ENCODE measurements around the gene RERE.
"Not testable (repeated sequence)": the region's sequence is repeated elsewhere in the genome, so short reads cannot be mapped to it uniquely, and the experiment has no call there.

RERE gene

DNA sequence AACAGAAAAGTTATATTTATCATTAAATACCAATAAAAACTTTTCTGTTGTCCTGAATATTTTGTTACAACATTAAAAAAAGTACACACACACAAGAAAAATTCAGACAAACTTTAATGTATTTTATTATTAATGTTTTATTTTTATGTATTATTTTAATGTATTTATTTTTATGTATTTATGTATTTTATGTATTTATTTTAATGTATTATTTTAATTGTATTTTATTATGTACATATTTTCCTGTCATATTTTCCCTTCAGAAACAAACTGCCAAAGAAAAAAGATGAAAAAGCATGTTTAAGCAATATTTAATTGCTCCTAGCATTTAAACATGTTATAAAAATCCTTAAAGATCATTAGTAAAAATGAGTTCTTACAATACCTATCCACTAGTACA lies 222.1 kb downstream of the RERE start:
- peaks cover 5% of the 10 kb centered on the region for H3K36me3 Mint-ChIP-seq
- H3K27ac Mint-ChIP-seq, result no peak overlapping the region
- H3K9me3 Mint-ChIP-seq (ENCODE audit: low read depth), result no peaks in the 10 kb centered on the region
- no peak overlapping the region for H3K4me3 Mint-ChIP-seq
- H3K27me3 Mint-ChIP-seq, result no peaks in the 10 kb centered on the region
- peaks cover 28% of the 10 kb centered on the region for H3K4me1 Mint-ChIP-seq (ENCODE audit: low read depth)

- H3K27ac Mint-ChIP-seq; H3K9me3 Mint-ChIP-seq (ENCODE audit: low read depth); H3K36me3 Mint-ChIP-seq; H3K27me3 Mint-ChIP-seq; H3K4me3 Mint-ChIP-seq: not testable (repeated sequence)
- peaks cover 30% of the 10 kb centered on the region for H3K4me1 Mint-ChIP-seq (ENCODE audit: low read depth)
Measured at GRCh38 chr1:8593292-8593691, 224.1 kb downstream of the RERE start.

- H3K4me1 Mint-ChIP-seq (ENCODE audit: low read depth), result peaks cover 39% of the 10 kb centered on the region
- H3K36me3 Mint-ChIP-seq, result peaks cover 10% of the 10 kb centered on the region
- H3K27ac Mint-ChIP-seq, result no peak overlapping the region
- no peak overlapping the region for H3K4me3 Mint-ChIP-seq
- no peaks in the 10 kb centered on the region for H3K9me3 Mint-ChIP-seq (ENCODE audit: low read depth)
- no peaks in the 10 kb centered on the region for H3K27me3 Mint-ChIP-seq
Measured at GRCh38 chr1:8591569-8591968, 225.9 kb downstream of the RERE start.

DNA sequence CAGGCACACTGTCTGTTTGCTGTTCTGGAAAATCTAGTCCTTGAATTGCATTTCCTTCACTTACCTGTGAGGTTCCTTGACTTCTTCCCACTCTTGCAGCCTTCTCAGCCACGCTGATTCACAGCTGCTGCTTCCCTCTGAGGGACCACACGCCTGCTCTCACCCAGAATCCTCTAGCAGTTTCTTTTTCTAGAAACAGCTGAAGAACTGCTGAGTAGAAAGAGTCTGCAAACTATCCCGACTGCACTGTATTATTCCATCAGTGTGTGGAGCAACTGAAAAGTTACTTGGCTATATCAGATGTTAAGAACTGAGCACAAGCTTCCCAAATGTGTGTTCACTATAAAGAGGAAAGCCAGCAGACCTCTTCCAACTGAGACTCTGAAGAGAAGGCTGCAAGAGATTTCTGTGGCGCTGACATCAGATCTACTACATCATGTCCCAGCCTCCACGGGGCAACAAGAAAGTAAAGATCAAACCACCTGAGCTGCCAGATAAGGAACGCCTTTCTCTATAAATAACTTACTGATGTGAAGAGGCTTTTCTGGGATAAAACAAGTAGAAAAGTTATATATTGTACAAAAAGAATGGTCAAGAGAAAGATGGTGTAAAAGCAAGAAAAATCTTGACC lies 226.6 kb downstream of the RERE start:
- Mint-ChIP-seq H3K27me3 (no peaks in the 10 kb centered on the region), H3K9me3 (ENCODE audit: low read depth) (no peaks in the 10 kb centered on the region), H3K36me3 (peaks cover 10% of the 10 kb centered on the region), H3K4me3 (no peak overlapping the region), H3K27ac (no peak overlapping the region), H3K4me1 (ENCODE audit: low read depth) (peaks cover 31% of the 10 kb centered on the region)

- Mint-ChIP-seq H3K27ac (peak overlapping the region; percentile 12), H3K27me3 (no peaks in the 10 kb centered on the region), H3K9me3 (ENCODE audit: low read depth) (no peaks in the 10 kb centered on the region), H3K4me3 (no peak overlapping the region), H3K36me3 (peaks cover 10% of the 10 kb centered on the region), H3K4me1 (ENCODE audit: low read depth) (peaks cover 27% of the 10 kb centered on the region)
Measured at GRCh38 chr1:8589571-8589970, 227.9 kb downstream of the RERE start.

DNA sequence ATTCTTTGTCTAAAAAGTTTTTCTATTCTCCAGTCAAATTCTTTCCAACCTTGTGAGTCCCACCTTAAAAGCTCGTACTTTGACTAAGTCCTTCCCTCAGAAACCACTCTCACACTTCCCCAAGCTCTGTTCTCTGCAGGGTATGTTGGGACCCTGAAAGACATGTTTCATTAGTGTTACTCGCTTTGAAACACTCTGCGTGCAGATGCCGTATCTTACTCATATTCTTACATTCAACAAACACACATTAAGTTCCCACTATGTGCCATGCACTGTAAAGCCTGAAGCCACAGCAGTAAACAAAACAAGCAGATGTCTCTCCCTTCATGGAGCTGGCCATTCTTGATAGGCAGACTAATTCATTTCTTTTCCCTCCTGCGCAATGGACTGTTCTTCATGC lies 229.7 kb downstream of the RERE start:
- Mint-ChIP-seq H3K27ac (no peak overlapping the region), H3K9me3 (ENCODE audit: low read depth) (no peaks in the 10 kb centered on the region), H3K27me3 (no peaks in the 10 kb centered on the region), H3K4me1 (ENCODE audit: low read depth) (peaks cover 30% of the 10 kb centered on the region), H3K4me3 (no peak overlapping the region), H3K36me3 (peaks cover 8% of the 10 kb centered on the region)

DNA sequence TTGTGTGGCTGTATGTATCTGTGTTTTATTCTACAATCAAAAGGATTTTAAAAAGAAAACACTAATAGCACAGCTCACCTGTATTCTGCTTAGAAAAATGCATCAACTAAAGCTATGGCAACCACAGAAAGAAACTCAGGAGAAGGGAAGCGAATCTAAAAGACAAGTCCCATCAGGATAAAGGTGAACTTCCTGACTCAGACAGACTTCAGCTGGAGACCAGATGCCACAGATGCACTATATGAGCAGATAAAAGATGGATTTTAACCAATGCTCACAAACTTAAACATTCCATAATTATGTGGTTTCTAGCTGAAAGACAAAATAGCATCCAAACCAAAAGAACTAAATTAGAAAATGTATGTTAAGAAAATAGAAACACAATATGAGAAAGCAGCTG lies 231.0 kb downstream of the RERE start:
- Mint-ChIP-seq H3K4me1 (ENCODE audit: low read depth) (peaks cover 23% of the 10 kb centered on the region), H3K4me3 (no peak overlapping the region), H3K27ac (no peak overlapping the region)

GRCh38 chr1:8584316-8584715 lies 233.1 kb downstream of the RERE start:
- Mint-ChIP-seq H3K27me3 (no peaks in the 10 kb centered on the region), H3K9me3 (ENCODE audit: low read depth) (no peaks in the 10 kb centered on the region), H3K4me3 (no peak overlapping the region), H3K27ac (no peak overlapping the region), H3K36me3 (peaks cover 4% of the 10 kb centered on the region), H3K4me1 (ENCODE audit: low read depth) (peaks cover 12% of the 10 kb centered on the region)

More for the DNA sequence above, 231.0 kb downstream of the RERE start:
- H3K36me3 Mint-ChIP-seq, result peaks cover 8% of the 10 kb centered on the region
- H3K27me3 Mint-ChIP-seq, result no peaks in the 10 kb centered on the region
- H3K9me3 Mint-ChIP-seq (ENCODE audit: low read depth), result no peaks in the 10 kb centered on the region

DNA sequence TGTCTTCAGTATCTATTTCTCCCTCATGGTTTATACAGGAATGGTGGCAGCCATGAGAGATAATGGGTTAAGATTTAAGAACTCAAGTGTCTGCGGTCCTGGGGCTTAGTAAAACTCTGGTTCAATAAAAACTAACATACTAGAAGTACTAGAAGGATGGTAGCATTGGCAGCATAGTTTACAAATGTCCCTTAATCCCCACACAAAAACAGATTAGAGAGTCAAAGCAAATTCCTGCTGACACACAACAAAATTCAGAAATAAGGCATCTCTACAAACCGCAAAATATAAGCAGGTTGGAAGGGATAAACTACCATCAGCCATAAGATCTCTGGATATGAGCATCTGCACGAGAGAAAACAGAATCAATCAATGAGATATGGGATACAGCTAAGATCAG lies 234.4 kb downstream of the RERE start:
- Mint-ChIP-seq H3K4me1 (ENCODE audit: low read depth) (peaks cover 12% of the 10 kb centered on the region), H3K4me3 (no peak overlapping the region), H3K9me3 (ENCODE audit: low read depth) (no peaks in the 10 kb centered on the region), H3K27me3 (no peaks in the 10 kb centered on the region), H3K36me3 (peaks cover 6% of the 10 kb centered on the region), H3K27ac (no peak overlapping the region)

- no peak overlapping the region for H3K27ac Mint-ChIP-seq
- H3K9me3 Mint-ChIP-seq (ENCODE audit: low read depth), result no peaks in the 10 kb centered on the region
- peaks cover 2% of the 10 kb centered on the region for H3K4me1 Mint-ChIP-seq (ENCODE audit: low read depth)
- no peak overlapping the region for H3K4me3 Mint-ChIP-seq
- H3K27me3 Mint-ChIP-seq, result no peaks in the 10 kb centered on the region
- peaks cover 13% of the 10 kb centered on the region for H3K36me3 Mint-ChIP-seq
Measured at GRCh38 chr1:8580566-8580965, 236.9 kb downstream of the RERE start.

- no peaks in the 10 kb centered on the region for H3K4me1 Mint-ChIP-seq (ENCODE audit: low read depth)
- no peaks in the 10 kb centered on the region for H3K27me3 Mint-ChIP-seq
- H3K9me3 Mint-ChIP-seq (ENCODE audit: low read depth), result no peaks in the 10 kb centered on the region
- H3K36me3 Mint-ChIP-seq, result peaks cover 13% of the 10 kb centered on the region
- H3K4me3 Mint-ChIP-seq, result no peak overlapping the region
- no peak overlapping the region for H3K27ac Mint-ChIP-seq
Measured at GRCh38 chr1:8578936-8579335, 238.5 kb downstream of the RERE start.

DNA sequence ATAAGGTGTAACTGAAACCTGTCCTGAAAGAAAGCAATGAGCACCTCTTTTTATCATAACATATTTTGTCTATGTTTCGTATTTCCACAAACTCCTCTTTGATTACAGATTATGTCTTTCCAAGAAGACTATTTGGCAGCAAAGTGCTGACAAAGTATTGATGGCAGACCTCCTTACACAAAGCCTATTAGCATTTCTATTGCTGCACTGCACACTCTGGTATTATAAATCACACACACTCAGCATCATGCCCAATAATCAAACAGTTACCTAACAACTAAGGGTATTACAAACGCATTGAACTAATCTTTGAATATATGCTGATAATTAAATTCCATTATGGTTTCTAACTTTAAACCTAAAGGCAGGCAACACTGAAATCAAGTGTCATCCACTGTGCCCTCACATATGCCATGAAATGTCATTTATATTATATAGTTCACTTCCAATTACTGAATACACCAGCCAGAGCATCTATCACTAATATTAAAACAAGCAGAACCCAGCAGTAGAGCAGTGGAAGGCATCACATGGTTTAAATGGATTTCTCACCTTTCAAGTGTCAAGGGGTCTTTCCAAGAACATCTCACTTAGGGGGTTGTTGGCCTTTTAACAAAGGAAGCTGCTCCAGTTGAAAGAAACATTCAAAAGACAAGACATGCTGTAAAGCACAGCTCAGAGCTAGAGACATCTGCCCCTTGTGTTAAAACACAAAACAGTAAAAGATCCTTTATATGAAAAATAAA lies 239.1 kb downstream of the RERE start:
- H3K4me1 Mint-ChIP-seq (ENCODE audit: low read depth), result no peaks in the 10 kb centered on the region
- H3K9me3 Mint-ChIP-seq (ENCODE audit: low read depth), result no peaks in the 10 kb centered on the region
- H3K4me3 Mint-ChIP-seq, result no peak overlapping the region
- H3K27me3 Mint-ChIP-seq, result no peaks in the 10 kb centered on the region
- no peak overlapping the region for H3K27ac Mint-ChIP-seq
- H3K36me3 Mint-ChIP-seq, result peaks cover 13% of the 10 kb centered on the region

GRCh38 chr1:8574985-8575384 lies 242.5 kb downstream of the RERE start:
- H3K27me3 Mint-ChIP-seq, result no peaks in the 10 kb centered on the region
- H3K27ac Mint-ChIP-seq, result no peak overlapping the region
- peaks cover 9% of the 10 kb centered on the region for H3K36me3 Mint-ChIP-seq
- no peak overlapping the region for H3K4me3 Mint-ChIP-seq
- peaks cover 1% of the 10 kb centered on the region for H3K4me1 Mint-ChIP-seq (ENCODE audit: low read depth)
- H3K9me3 Mint-ChIP-seq (ENCODE audit: low read depth), result no peaks in the 10 kb centered on the region

GRCh38 chr1:8572106-8572505 lies 245.3 kb downstream of the RERE start:
- peaks cover under 1% of the 10 kb centered on the region for H3K36me3 Mint-ChIP-seq
- H3K9me3 Mint-ChIP-seq (ENCODE audit: low read depth), result no peaks in the 10 kb centered on the region
- H3K27ac Mint-ChIP-seq, result no peak overlapping the region
- peaks cover 1% of the 10 kb centered on the region for H3K4me1 Mint-ChIP-seq (ENCODE audit: low read depth)
- no peaks in the 10 kb centered on the region for H3K27me3 Mint-ChIP-seq
- H3K4me3 Mint-ChIP-seq, result no peak overlapping the region

DNA sequence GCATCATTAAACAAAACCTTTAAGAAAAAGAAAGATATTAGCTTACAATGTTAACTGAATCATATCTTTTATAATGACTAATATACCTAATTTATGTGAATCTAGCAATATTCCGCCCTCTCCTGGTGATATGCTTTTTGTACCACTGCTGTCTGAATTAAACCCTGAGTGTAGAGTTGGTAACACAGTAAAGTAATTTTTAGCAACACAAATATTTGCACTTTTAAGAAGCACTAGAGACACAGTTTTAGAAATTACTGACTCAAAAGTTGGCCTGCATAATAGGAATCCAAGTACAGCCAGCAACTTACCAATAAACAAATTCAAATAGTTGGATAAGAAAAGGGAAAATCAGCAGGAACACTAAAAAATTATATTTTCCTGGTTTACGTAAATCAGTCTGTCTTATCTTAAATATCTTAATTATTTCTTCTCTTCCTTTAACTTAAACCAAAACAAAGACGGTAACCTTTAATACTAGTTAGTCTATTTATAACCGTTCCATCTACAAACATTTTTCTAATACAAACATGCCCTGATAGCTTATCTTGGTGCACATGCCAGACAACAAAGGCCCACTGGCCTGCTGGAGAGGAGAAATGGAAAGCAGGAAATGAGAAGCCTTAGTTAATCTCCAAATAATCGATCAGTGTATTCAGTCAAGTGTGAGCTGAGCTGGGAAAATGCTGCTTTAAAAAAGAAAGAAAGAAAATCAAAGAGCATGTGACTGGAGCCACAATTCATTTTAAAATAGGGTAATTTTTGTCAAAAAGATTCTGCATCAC lies 246.0 kb downstream of the RERE start:
- H3K9me3 Mint-ChIP-seq (ENCODE audit: low read depth), result no peaks in the 10 kb centered on the region
- no peak overlapping the region for H3K4me3 Mint-ChIP-seq
- no peak overlapping the region for H3K27ac Mint-ChIP-seq
- H3K27me3 Mint-ChIP-seq, result no peaks in the 10 kb centered on the region
- no peaks in the 10 kb centered on the region for H3K36me3 Mint-ChIP-seq
- H3K4me1 Mint-ChIP-seq (ENCODE audit: low read depth), result peaks cover 1% of the 10 kb centered on the region

Measured in activated naive CD8-positive, alpha-beta T cell (primary cell).